Fibroblast of lung (primary cell): ENCODE measurements around the gene CCDC60.

ENCODE experiments used
- CTCF ChIP-seq, 2 donors: IDR thresholded peaks in 1 of 2; conservative IDR thresholded peaks in 1 of 2; 1 replicate in 1 of 2; 2 replicates in 1 of 2; pipeline ENCODE4 v1.5.1; 2011 to 2012; ENCODE audit warnings: low read length in 2 of 2, control low read depth in 1 of 2, inconsistent platforms in 1 of 2, low read depth in 1 of 2, mild to moderate bottlenecking in 1 of 2
- EZH2 ChIP-seq: IDR thresholded peaks from 2 replicates; pipeline ENCODE4 v1.5.1; 2012; ENCODE audit warnings: low read length, control low read depth, mild to moderate bottlenecking; ENCODE audit errors: missing control alignments

GRCh38 chr12:119385659-119386058, 51.1 kb downstream of the CCDC60 start:
- no peak for TF ChIP-seq CTCF (conservative IDR thresholded peaks at IDR 0.05 in 1 of 2, IDR thresholded peaks at IDR 0.05 in 1 of 2; ENCODE audit: low read depth in 1 of 2, low read length in 2 of 2)
- TF ChIP-seq EZH2: no peak
